HepG2 (cell line): ENCODE data around the gene GSPT1. TPM values are rescaled to one million over a fixed set of nuclear protein-coding genes. Genes with fewer than 3 reads are reported as not detected.

Experiments used
- HDAC1 ChIP-seq: sonication (generic); formaldehyde crosslinking; IDR thresholded peaks from 2 replicates; pipeline ENCODE4 v1.5.1; 2020; ENCODE audit warnings: mild to moderate bottlenecking, missing genetic modification reagents
- HNRNPK ChIP-seq: fragments of 200-400 bp; formaldehyde crosslinking; IDR thresholded peaks from 2 replicates; pipeline ENCODE4 v1.6.1; 2018; ENCODE audit warnings: low read length, low read depth, moderate library complexity, mild to moderate bottlenecking; ENCODE audit not compliant: poor library complexity, severe bottlenecking
- IRX3 ChIP-seq: sonication (generic); formaldehyde crosslinking; IDR thresholded peaks from 2 replicates; pipeline ENCODE4 v1.8.1; 2023; ENCODE audit warnings: mild to moderate bottlenecking, low read depth, missing genetic modification reagents, borderline replicate concordance
- NFE2L1 ChIP-seq: sonication (generic); formaldehyde crosslinking; IDR thresholded peaks from 2 replicates; pipeline ENCODE4 v1.4.0; 2020; ENCODE audit warnings: missing genetic modification reagents, mild to moderate bottlenecking, borderline replicate concordance
- POGZ ChIP-seq: sonication (generic); formaldehyde crosslinking; IDR thresholded peaks from 2 replicates; pipeline ENCODE4 v1.4.0; 2020; ENCODE audit warnings: mild to moderate bottlenecking, missing genetic modification reagents
- POLR2AphosphoS5 ChIP-seq: IDR thresholded peaks from 2 replicates; pipeline ENCODE4 v1.6.1; 2012; ENCODE audit warnings: low read depth, low read length
- RBM39 ChIP-seq: fragments of 200-400 bp; formaldehyde crosslinking; IDR thresholded peaks from one replicate; pipeline ENCODE4 v1.6.1; 2018; ENCODE audit warnings: antibody characterized with exemption, mild to moderate bottlenecking, low read depth, low read length; ENCODE audit not compliant: poor library complexity, severe bottlenecking
- RFX1 ChIP-seq: fragments of 450-650 bp; IDR thresholded peaks from 2 replicates; pipeline ENCODE4 v1.6.1; 2017
- SCMH1 ChIP-seq: sonication (generic); formaldehyde crosslinking; IDR thresholded peaks from 2 replicates; pipeline ENCODE4 v1.9.0; 2021; ENCODE audit warnings: missing genetic modification reagents, mild to moderate bottlenecking, borderline replicate concordance
- ZEB1 ChIP-seq: IDR thresholded peaks from 2 replicates; pipeline ENCODE4 v1.6.1; 2012; ENCODE audit warnings: mild to moderate bottlenecking, low read depth, inconsistent platforms; ENCODE audit not compliant: insufficient replicate concordance
- ZFP36L1 ChIP-seq: sonication (generic); formaldehyde crosslinking; IDR thresholded peaks from 2 replicates; pipeline ENCODE4 v1.8.0; 2022; ENCODE audit warnings: mild to moderate bottlenecking, missing genetic modification reagents, moderate library complexity
- ZNF501 ChIP-seq: sonication (generic); formaldehyde crosslinking; IDR thresholded peaks from 2 replicates; pipeline ENCODE4 v1.5.1; 2020; ENCODE audit warnings: mild to moderate bottlenecking, moderate library complexity, missing genetic modification reagents
- polyA plus RNA-seq, 8 experiments: library from polyadenylated mRNA; depleted of rRNA in 3 of 8; stranded (reverse) in 7 of 8; unstranded in 1 of 8; fragments of >200 nt; fragmentation: Illumina TruSeq in 4 of 8; extraction: Trizol in 4 of 8; gene quantifications; 2 replicates each; pipeline versions ENCODE4 v1.2.1 to v1.2.3, GENCODE V29; 2011 to 2016; ENCODE audit warnings: low read depth in 4 of 8, missing spikeins in 1 of 8, mixed read lengths in 1 of 8; ENCODE audit not compliant: insufficient read depth in 1 of 8
- total RNA-seq, 5 experiments: library from RNA; depleted of rRNA; stranded (reverse); fragments of >200 nt; fragmentation: Illumina TruSeq; extraction: Trizol; gene quantifications; 2 replicates each; pipeline ENCODE4 v1.2.3, GENCODE V29; 2016; ENCODE audit warnings: low read depth in 1 of 5
- TF ChIP-seq, protein P1 (sequence below): sonication (generic); formaldehyde crosslinking; IDR thresholded peaks from 2 replicates; pipeline ENCODE4 v1.5.1; 2020; ENCODE audit warnings: mild to moderate bottlenecking, moderate library complexity, missing genetic modification reagents
- TF ChIP-seq, protein P2 (sequence below): sonication (generic); formaldehyde crosslinking; IDR thresholded peaks from 2 replicates; pipeline ENCODE4 v1.5.1; 2020; ENCODE audit warnings: mild to moderate bottlenecking, missing genetic modification reagents
- TF ChIP-seq, protein P3 (sequence below): IDR thresholded peaks from 2 replicates; pipeline ENCODE4 v1.6.1; 2016; ENCODE audit warnings: mild to moderate bottlenecking, missing biosample characterization, missing genetic modification reagents
- TF ChIP-seq, protein P4 (sequence below): sonication (generic); formaldehyde crosslinking; IDR thresholded peaks from 2 replicates; pipeline ENCODE4 v1.4.0; 2020; ENCODE audit warnings: missing genetic modification reagents

Gene GSPT1
- total and polyA plus RNA-seq, 2 of the 13 experiments (the other 11 are each of a cell fraction or from before 2014, with no cell fraction given) = 120 to 316 TPM

GRCh38 chr16:11915644-11916523, at the start of gene GSPT1 (continued):
- TF ChIP-seq, protein P1, sequence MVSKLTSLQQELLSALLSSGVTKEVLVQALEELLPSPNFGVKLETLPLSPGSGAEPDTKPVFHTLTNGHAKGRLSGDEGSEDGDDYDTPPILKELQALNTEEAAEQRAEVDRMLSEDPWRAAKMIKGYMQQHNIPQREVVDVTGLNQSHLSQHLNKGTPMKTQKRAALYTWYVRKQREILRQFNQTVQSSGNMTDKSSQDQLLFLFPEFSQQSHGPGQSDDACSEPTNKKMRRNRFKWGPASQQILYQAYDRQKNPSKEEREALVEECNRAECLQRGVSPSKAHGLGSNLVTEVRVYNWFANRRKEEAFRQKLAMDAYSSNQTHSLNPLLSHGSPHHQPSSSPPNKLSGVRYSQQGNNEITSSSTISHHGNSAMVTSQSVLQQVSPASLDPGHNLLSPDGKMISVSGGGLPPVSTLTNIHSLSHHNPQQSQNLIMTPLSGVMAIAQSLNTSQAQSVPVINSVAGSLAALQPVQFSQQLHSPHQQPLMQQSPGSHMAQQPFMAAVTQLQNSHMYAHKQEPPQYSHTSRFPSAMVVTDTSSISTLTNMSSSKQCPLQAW (CRISPR knock-in tag) = peak; percentile 99
- TF ChIP-seq RFX1 (no peak), RBM39 (peak; percentile 77), ZFP36L1 (CRISPR knock-in tag) (peak; percentile 89), HNRNPK (peak; percentile 86), SCMH1 (CRISPR knock-in tag) (no peak), ZNF501 (CRISPR knock-in tag) (peak; percentile 100), NFE2L1 (no peak), HDAC1 (CRISPR knock-in tag) (peak; percentile 95), POLR2AphosphoS5 (peak; percentile 92), IRX3 (CRISPR knock-in tag) (peak; percentile 92), ZEB1 (peak; percentile 98), POGZ (CRISPR knock-in tag) (peak; percentile 95)
- TF ChIP-seq, protein P2, sequence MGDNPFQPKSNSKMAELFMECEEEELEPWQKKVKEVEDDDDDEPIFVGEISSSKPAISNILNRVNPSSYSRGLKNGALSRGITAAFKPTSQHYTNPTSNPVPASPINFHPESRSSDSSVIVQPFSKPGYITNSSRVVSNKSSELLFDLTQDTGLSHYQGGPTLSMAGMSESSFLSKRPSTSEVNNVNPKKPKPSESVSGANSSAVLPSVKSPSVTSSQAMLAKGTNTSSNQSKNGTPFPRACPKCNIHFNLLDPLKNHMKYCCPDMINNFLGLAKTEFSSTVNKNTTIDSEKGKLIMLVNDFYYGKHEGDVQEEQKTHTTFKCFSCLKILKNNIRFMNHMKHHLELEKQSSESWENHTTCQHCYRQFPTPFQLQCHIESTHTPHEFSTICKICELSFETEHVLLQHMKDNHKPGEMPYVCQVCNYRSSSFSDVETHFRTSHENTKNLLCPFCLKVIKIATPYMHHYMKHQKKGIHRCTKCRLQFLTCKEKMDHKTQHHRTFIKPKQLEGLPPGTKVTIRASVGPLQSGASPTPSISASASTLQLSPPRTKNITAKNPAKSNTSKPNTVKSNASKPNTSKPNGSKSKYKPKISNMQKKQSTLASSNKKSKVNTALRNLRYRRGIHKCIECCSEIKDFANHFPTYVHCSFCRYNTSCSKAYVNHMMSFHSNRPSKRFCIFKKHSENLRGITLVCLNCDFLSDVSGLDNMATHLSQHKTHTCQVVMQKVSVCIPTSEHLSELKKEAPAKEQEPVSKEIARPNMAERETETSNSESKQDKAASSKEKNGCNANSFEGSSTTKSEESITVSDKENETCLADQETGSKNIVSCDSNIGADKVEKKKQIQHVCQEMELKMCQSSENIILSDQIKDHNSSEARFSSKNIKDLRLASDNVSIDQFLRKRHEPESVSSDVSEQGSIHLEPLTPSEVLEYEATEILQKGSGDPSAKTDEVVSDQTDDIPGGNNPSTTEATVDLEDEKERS (CRISPR knock-in tag) = peak; percentile 91; the same call in 1 of the 2 replicates
- TF ChIP-seq, protein P3, sequence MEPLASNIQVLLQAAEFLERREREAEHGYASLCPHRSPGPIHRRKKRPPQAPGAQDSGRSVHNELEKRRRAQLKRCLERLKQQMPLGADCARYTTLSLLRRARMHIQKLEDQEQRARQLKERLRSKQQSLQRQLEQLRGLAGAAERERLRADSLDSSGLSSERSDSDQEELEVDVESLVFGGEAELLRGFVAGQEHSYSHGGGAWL = peak; percentile 87
- TF ChIP-seq, protein P4, sequence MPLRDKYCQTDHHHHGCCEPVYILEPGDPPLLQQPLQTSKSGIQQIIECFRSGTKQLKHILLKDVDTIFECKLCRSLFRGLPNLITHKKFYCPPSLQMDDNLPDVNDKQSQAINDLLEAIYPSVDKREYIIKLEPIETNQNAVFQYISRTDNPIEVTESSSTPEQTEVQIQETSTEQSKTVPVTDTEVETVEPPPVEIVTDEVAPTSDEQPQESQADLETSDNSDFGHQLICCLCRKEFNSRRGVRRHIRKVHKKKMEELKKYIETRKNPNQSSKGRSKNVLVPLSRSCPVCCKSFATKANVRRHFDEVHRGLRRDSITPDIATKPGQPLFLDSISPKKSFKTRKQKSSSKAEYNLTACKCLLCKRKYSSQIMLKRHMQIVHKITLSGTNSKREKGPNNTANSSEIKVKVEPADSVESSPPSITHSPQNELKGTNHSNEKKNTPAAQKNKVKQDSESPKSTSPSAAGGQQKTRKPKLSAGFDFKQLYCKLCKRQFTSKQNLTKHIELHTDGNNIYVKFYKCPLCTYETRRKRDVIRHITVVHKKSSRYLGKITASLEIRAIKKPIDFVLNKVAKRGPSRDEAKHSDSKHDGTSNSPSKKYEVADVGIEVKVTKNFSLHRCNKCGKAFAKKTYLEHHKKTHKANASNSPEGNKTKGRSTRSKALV (CRISPR knock-in tag) = peak; percentile 70; the same call in 1 of the 2 replicates
